Thyroid gland (tissue), 4 donors: ENCODE results near the gene PTBP2. TPM values are rescaled to one million over a fixed set of nuclear protein-coding genes. Genes with fewer than 3 reads are reported as not detected.

Experiments used
- DNase-seq, 2 donors: peaks; one replicate each; pipeline ENCODE4 v3.0.0-alpha.2; 2019
- H3K27ac ChIP-seq, 3 donors: fragments of 200-600 bp; sonication (generic); 1 replicate in 2 of 3; 2 replicates in 1 of 3; pipeline ENCODE4 v1.5.1; 2016 to 2019; ENCODE audit warnings: mild to moderate bottlenecking in 1 of 3, moderate library complexity in 1 of 3
- H3K27me3 ChIP-seq: fragments of 200-600 bp; sonication (generic); one replicate; pipeline ENCODE4 v1.5.1; 2019
- H3K36me3 ChIP-seq, 2 donors: fragments of 200-600 bp; sonication (generic); one replicate each; pipeline ENCODE4 v1.5.1; 2016 to 2019
- H3K4me1 ChIP-seq, 2 donors: fragments of 200-600 bp; sonication (generic); one replicate each; pipeline ENCODE4 v1.5.1; 2017 to 2019
- H3K4me3 ChIP-seq, 3 donors: fragments of 200-600 bp; sonication (generic); replicated peaks in 1 of 3; 1 replicate in 2 of 3; 2 replicates in 1 of 3; pipeline ENCODE4 v1.5.1; 2016; ENCODE audit warnings: mild to moderate bottlenecking in 1 of 3
- H3K9me3 ChIP-seq: fragments of 200-600 bp; sonication (generic); one replicate; pipeline ENCODE4 v1.5.1; 2017
- CTCF ChIP-seq, 6 experiments: fragments of 200-600 bp in 3 of 6; fragments of 450-650 bp in 3 of 6; sonication (generic) in 3 of 6; IDR thresholded peaks; one replicate each; pipeline ENCODE4 v1.5.1; 2016 to 2019; ENCODE audit warnings: antibody characterized with exemption in 6 of 6, mild to moderate bottlenecking in 2 of 6, inconsistent platforms in 1 of 6, moderate library complexity in 1 of 6
- POLR2A ChIP-seq, 2 donors: fragments of 450-650 bp; IDR thresholded peaks; one replicate each; pipeline ENCODE4 v1.6.1; 2017; ENCODE audit warnings: antibody characterized with exemption in 2 of 2, mild to moderate bottlenecking in 2 of 2, moderate library complexity in 1 of 2
- WGBS, 2 donors: methylation state at CpG; one replicate each; pipeline ENCODE4 v1.1.5; 2017; 5-methylcytosine and 5-hydroxymethylcytosine counted together
- intact Hi-C: fragments of 100-400 bp; cut with DNase I; formaldehyde crosslinking; loops from one replicate; pipeline ENCODE4 v1.15.1; 2023
- total RNA-seq, 4 donors: library from RNA; depleted of rRNA; stranded (reverse); fragments of >200 nt; gene quantifications; one replicate each; pipeline ENCODE4 v1.2.3, GENCODE V29; 2016

Gene PTBP2
- total RNA-seq, 4 donors from 2014 or later: 69.9 to 99.3 (median 91.8) TPM

GRCh38 chr1:96727860-96728259 is 6.3 kb downstream of the PTBP2 start:
- TF ChIP-seq CTCF (IDR thresholded peaks at IDR 0.05): no peak
- TF ChIP-seq POLR2A (IDR thresholded peaks at IDR 0.05): no peak
- Histone ChIP-seq H3K36me3 (no peaks in the 10 kb centered on the region), H3K27me3 (no peaks in the 10 kb centered on the region), H3K27ac (no peak overlapping the region), H3K4me3 (no peak overlapping the region), H3K9me3 (no peaks in the 10 kb centered on the region), H3K4me1 (peaks cover 10 to 15% of the 10 kb centered on the region in 2 donors)
- 97 to 99% methylated on average over 3 of the region's 3 CpGs for WGBS, 2 donors
- DNase-seq: no peak
- intact Hi-C loops: no loop called here

GRCh38 chr1:96730574-96731298 is 9.2 kb downstream of the PTBP2 start:
- 93% methylated on average over 4 of the region's 4 CpGs for WGBS, 2 donors
- H3K4me3 ChIP-seq: no peak overlapping the region
- DNase-seq: no peak
- H3K9me3 ChIP-seq: no peaks in the 10 kb centered on the region
- no peaks in the 10 kb centered on the region for H3K36me3 ChIP-seq
- TF ChIP-seq CTCF (IDR thresholded peaks at IDR 0.05) (no peak), POLR2A (IDR thresholded peaks at IDR 0.05) (no peak)
- H3K4me1 ChIP-seq: peaks cover 0 to 11% of the 10 kb centered on the region in 2 donors
- intact Hi-C loops: no loop called here
- H3K27ac ChIP-seq: no peak overlapping the region
- no peaks in the 10 kb centered on the region for H3K27me3 ChIP-seq

- Histone ChIP-seq H3K27me3 (no peaks in the 10 kb centered on the region), H3K27ac (no peak overlapping the region), H3K4me1 (no peaks in the 10 kb centered on the region), H3K9me3 (no peaks in the 10 kb centered on the region), H3K36me3 (no peaks in the 10 kb centered on the region), H3K4me3 (no peak overlapping the region)
- WGBS, 2 donors: 89% methylated on average over 5 of the region's 5 CpGs
- TF ChIP-seq CTCF (IDR thresholded peaks at IDR 0.05) (no peak), POLR2A (IDR thresholded peaks at IDR 0.05) (no peak)
- intact Hi-C loops: no loop called here
- DNase-seq: no peak
These were observed 19.8 kb downstream of the PTBP2 start for GRCh38 chr1:96741335-96741734.

- H3K4me1 ChIP-seq: peaks cover 0 to 4% of the 10 kb centered on the region in 2 donors
- WGBS, 2 donors: 83 to 86% methylated on average over 7 of the region's 7 CpGs
- H3K9me3 ChIP-seq: no peaks in the 10 kb centered on the region
- H3K27ac ChIP-seq: no peak overlapping the region
- H3K27me3 ChIP-seq: no peaks in the 10 kb centered on the region
- DNase-seq: no peak
- intact Hi-C loops: no loop called here
- H3K36me3 ChIP-seq: peaks cover 0 to 3% of the 10 kb centered on the region in 2 donors
- TF ChIP-seq CTCF (IDR thresholded peaks at IDR 0.05) (no peak), POLR2A (IDR thresholded peaks at IDR 0.05) (no peak)
- no peak overlapping the region for H3K4me3 ChIP-seq
These were observed 25.1 kb downstream of the PTBP2 start for GRCh38 chr1:96746440-96747420.
